Measurements from ENCODE around the gene STXBP1.

DNA sequence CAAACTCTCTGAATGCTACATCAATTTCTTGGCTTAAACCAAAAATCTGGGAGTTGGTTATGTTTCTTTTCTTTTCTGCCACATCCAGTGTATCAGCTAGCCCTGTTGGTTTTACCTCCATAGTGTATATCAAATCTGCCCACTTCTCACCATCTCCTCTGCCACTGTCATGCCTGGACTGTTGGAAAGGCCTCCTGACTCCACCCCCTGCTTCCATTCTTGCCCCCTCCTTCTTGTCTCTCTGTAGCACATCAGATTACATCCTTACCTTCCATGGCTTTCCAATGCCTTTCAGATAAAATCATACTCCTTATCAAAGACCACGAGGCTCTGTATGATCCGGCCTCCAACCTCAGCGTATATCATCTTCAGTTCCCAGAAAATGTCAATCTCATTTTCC is 35.4 kb downstream of the STXBP1 start:
- TF ChIP-seq CTCF (IDR thresholded peaks at IDR 0.05) (no peak), POLR2AphosphoS5 (IDR thresholded peaks at IDR 0.05) (no peak)
